SU-DHL-6 (cell line): ENCODE data around the gene FAM186B.

Experiments
- H2AFZ ChIP-seq: fragments of 200-600 bp; sonication (generic); 2 replicates; pipeline ENCODE4 v1.6.1; 2014; ENCODE audit warnings: low read depth, mild to moderate bottlenecking, moderate library complexity, mixed read lengths, antibody characterized with exemption, low read length; ENCODE audit not compliant: severe bottlenecking
- H3F3A ChIP-seq: fragments of 200-600 bp; shearing (Covaris generic); 2 replicates; pipeline ENCODE4 v1.6.0; 2016; ENCODE audit warnings: antibody characterized with exemption, mild to moderate bottlenecking; ENCODE audit not compliant: insufficient read depth
- H3K27ac ChIP-seq: fragments of 200-600 bp; sonication (generic); 2 replicates; pipeline ENCODE4 v1.5.1; 2016; ENCODE audit warnings: low read depth, mild to moderate bottlenecking, low read length, moderate library complexity, mixed read lengths
- H3K27me3 ChIP-seq: fragments of 200-600 bp; sonication (generic), shearing (Covaris generic); 2 replicates; pipeline ENCODE4 v1.6.0; 2014; ENCODE audit warnings: mild to moderate bottlenecking, low read length
- H3K36me3 ChIP-seq: fragments of 200-600 bp; sonication (generic); 2 replicates; pipeline ENCODE4 v1.6.1; 2014; ENCODE audit warnings: mild to moderate bottlenecking, low read length, mixed read lengths
- H3K4me2 ChIP-seq: fragments of 300-600, 200-600 bp; shearing (Covaris generic), sonication (generic); 2 replicates; pipeline ENCODE4 v1.6.0; 2014; ENCODE audit warnings: low read length, low read depth, mild to moderate bottlenecking; ENCODE audit not compliant: poor library complexity, severe bottlenecking
- H3K4me3 ChIP-seq: fragments of 200-600 bp; sonication (generic); 2 replicates; pipeline ENCODE4 v1.5.1; 2014; ENCODE audit warnings: antibody characterized with exemption, low read length, mild to moderate bottlenecking, mixed read lengths; ENCODE audit not compliant: insufficient read depth, poor library complexity, severe bottlenecking
- H3K79me2 ChIP-seq: fragments of 200-600 bp; sonication (generic); 2 replicates; pipeline ENCODE4 v1.6.1; 2014; ENCODE audit warnings: mild to moderate bottlenecking, low read length, moderate library complexity; ENCODE audit not compliant: insufficient read depth
- H3K9ac ChIP-seq: fragments of 200-600 bp; sonication (generic); 2 replicates; pipeline ENCODE4 v1.7.0; 2014; ENCODE audit warnings: mild to moderate bottlenecking, low read length
- H3K9me2 ChIP-seq: fragments of 200-600 bp; sonication (generic); replicated peaks from 2 replicates; pipeline ENCODE4 v1.6.1; 2014; ENCODE audit warnings: low read length; ENCODE audit not compliant: insufficient read depth
- H3K9me3 ChIP-seq: fragments of 200-600 bp; sonication (generic); 2 replicates; pipeline ENCODE4 v1.6.1; 2014; ENCODE audit warnings: low read length, mixed read lengths; ENCODE audit not compliant: insufficient read depth
- H4K20me1 ChIP-seq: fragments of 200-600 bp; sonication (generic); 2 replicates; pipeline ENCODE4 v1.6.1; 2014; ENCODE audit warnings: low read depth, mild to moderate bottlenecking, antibody characterized with exemption, low read length, moderate library complexity, mixed read lengths
- EZH2phosphoT487 ChIP-seq: fragments of 200-600 bp; sonication (generic), shearing (Covaris generic); conservative IDR thresholded peaks from 2 replicates; pipeline ENCODE4 v1.6.1; 2018; ENCODE audit warnings: mild to moderate bottlenecking, antibody characterized with exemption, low read length, moderate library complexity, mixed read lengths
- TF ChIP-seq, protein P1 (sequence below): fragments of 200-600 bp; sonication (generic); IDR thresholded peaks from one replicate; pipeline ENCODE4 v1.5.1; 2017; ENCODE audit warnings: antibody characterized with exemption, mild to moderate bottlenecking, low read length, moderate library complexity; ENCODE audit not compliant: insufficient read depth, poor library complexity, severe bottlenecking

FAM186B gene

DNA sequence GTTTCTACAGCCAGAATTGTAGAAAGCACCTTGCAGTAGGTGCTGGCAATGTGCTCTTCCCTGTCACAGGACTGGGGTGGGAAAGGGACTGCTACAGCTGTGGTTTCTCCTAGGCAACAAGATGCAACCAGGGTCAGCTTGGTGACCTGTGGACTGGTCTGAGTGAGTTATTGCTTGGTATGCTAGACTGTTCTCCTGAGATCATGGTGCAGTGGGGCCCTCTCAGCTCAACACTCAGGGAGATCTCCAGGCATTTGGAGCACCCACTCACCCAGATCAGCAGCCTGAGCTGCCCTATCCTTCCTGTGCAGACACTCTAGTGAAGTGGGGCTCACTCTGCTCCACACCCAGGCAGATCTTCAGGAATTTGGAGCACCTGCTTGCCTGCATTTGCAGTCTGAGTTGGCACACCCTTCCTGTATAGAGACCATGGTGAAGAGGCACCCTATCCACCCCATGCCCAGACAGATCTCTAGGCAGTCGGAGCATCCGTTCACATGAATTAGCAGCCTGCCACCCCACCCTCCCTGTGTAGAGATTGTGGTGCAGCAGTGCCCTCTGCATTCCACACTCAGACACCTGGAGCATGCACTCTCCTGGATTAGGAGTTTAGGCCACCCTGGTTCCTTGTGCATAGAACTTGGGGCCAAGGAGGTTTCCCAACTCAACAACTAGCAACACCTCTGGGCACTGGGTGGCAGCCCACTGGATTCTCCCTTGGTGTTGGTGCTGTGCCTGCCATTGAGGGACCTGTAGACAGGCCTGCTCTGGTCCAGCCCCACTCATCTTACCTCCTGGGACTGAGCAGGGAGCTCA is 3.8 kb upstream of the FAM186B start:
- Histone ChIP-seq H3K79me2 (no peaks in the 10 kb centered on the region), H4K20me1 (no peaks in the 10 kb centered on the region), H3K4me2 (no peak overlapping the region), H3K9ac (no peak overlapping the region), H3K27ac (no peak overlapping the region), H3K9me2 (no peaks in the 10 kb centered on the region), H3K27me3 (no peaks in the 10 kb centered on the region), H3F3A (no peaks in the 10 kb centered on the region), H2AFZ (no peak overlapping the region), H3K9me3 (no peaks in the 10 kb centered on the region), H3K36me3 (no peaks in the 10 kb centered on the region), H3K4me3 (no peak overlapping the region)
- no peak for TF ChIP-seq EZH2phosphoT487
- TF ChIP-seq, protein P1, sequence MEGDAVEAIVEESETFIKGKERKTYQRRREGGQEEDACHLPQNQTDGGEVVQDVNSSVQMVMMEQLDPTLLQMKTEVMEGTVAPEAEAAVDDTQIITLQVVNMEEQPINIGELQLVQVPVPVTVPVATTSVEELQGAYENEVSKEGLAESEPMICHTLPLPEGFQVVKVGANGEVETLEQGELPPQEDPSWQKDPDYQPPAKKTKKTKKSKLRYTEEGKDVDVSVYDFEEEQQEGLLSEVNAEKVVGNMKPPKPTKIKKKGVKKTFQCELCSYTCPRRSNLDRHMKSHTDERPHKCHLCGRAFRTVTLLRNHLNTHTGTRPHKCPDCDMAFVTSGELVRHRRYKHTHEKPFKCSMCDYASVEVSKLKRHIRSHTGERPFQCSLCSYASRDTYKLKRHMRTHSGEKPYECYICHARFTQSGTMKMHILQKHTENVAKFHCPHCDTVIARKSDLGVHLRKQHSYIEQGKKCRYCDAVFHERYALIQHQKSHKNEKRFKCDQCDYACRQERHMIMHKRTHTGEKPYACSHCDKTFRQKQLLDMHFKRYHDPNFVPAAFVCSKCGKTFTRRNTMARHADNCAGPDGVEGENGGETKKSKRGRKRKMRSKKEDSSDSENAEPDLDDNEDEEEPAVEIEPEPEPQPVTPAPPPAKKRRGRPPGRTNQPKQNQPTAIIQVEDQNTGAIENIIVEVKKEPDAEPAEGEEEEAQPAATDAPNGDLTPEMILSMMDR: no peak

- Histone ChIP-seq H4K20me1 (no peaks in the 10 kb centered on the region), H3F3A (no peaks in the 10 kb centered on the region), H3K27ac (no peak overlapping the region), H3K36me3 (no peaks in the 10 kb centered on the region), H3K27me3 (no peaks in the 10 kb centered on the region), H3K4me2 (no peak overlapping the region), H3K9me3 (no peaks in the 10 kb centered on the region), H3K79me2 (no peaks in the 10 kb centered on the region), H3K9ac (no peak overlapping the region), H3K4me3 (no peak overlapping the region), H3K9me2 (no peaks in the 10 kb centered on the region), H2AFZ (no peak overlapping the region)
- TF ChIP-seq, protein P1: no peak
- TF ChIP-seq EZH2phosphoT487: no peak
Observed at GRCh38 chr12:49604856-49605255, 583 bp downstream of the FAM186B start.

DNA sequence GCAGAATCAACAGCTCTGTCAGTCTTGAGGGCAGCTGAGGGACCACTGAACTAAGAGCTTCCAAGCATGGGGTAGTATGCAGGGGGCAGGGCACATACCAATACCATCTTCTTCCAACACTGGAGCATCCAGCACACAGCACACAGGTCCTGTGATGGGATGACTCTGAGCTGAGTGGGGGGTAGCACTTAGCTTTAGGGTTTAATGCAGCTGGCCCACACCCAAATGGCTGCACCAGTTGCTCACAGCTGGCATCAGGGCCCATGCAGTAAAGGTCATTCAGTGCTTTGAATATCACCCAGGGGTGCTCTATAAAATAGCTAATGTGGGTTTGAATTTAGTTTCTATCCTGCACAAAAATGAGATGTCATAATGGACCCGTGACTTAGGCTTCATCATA is 1.7 kb downstream of the FAM186B start:
- H3K79me2 ChIP-seq: no peaks in the 10 kb centered on the region
- H3F3A ChIP-seq: no peaks in the 10 kb centered on the region
- no peaks in the 10 kb centered on the region for H3K9me3 ChIP-seq
- no peaks in the 10 kb centered on the region for H3K36me3 ChIP-seq
- H3K9me2 ChIP-seq: no peaks in the 10 kb centered on the region
- H3K27ac ChIP-seq: no peak overlapping the region
- no peak overlapping the region for H3K9ac ChIP-seq
- TF ChIP-seq EZH2phosphoT487: no peak
- TF ChIP-seq, protein P1: no peak
- H4K20me1 ChIP-seq: no peaks in the 10 kb centered on the region
- H3K4me3 ChIP-seq: no peak overlapping the region
- no peaks in the 10 kb centered on the region for H3K27me3 ChIP-seq
- H2AFZ ChIP-seq: no peak overlapping the region
- no peak overlapping the region for H3K4me2 ChIP-seq
